Muscle of arm (tissue), 12 donors: ENCODE results near the gene SIAE. TPM values are rescaled to one million over a fixed set of nuclear protein-coding genes. Genes with fewer than 3 reads are reported as not detected.

Source experiments
- DNase-seq: peaks from one replicate; pipeline ENCODE4 v3.0.0-alpha.2; 2013
- polyA plus RNA-seq, 12 donors: library from polyadenylated mRNA; unstranded; fragments of 120-200 nt; gene quantifications; one replicate each; pipeline ENCODE4 v1.2.1, GENCODE V29; 2013; ENCODE audit not compliant: insufficient read length in 12 of 12

SIAE gene
- polyA plus RNA-seq, 12 donors = 4.7 to 23.3 (median 7.2) TPM; not detected in 1

- DNase-seq = no peak
These were observed 89.8 kb downstream of the SIAE start for GRCh38 chr11:124583781-124584180.

Other genes starting within 250 kb of the SIAE start
- not detected for gene OR8B4, start 248.9 kb downstream of the SIAE start, polyA plus RNA-seq
- not detected for gene OR8B8, start 228.0 kb downstream of the SIAE start, polyA plus RNA-seq
- gene OR8B12, start 130.1 kb downstream of the SIAE start, polyA plus RNA-seq = not detected
- under 1 TPM in 9 of 12 donors, not detected in 3; 0.04 to 0.78 (median 0.22) TPM for gene OR8A1, start 103.7 kb downstream of the SIAE start, polyA plus RNA-seq
- gene PANX3, start 62.3 kb downstream of the SIAE start, polyA plus RNA-seq = under 1 TPM in 4 of 12 donors, not detected in 8; 0.10 to 0.18 (median 0.15) TPM
- 10 to 100 TPM in 11 of 12 donors, not detected in 1; 17.4 to 35.2 (median 25.4) TPM for gene TBRG1, start 50.9 kb downstream of the SIAE start, polyA plus RNA-seq
- 1 to 10 TPM in 10 of 12 donors, not detected in 2; 2.0 to 6.4 (median 3.7) TPM for gene SPA17, start 165 bp upstream of the SIAE start, polyA plus RNA-seq
- gene NRGN, start 66.2 kb upstream of the SIAE start, polyA plus RNA-seq = 10 to 100 TPM in 2 of 12 donors, 1 to 10 TPM in 9, not detected in 1; 3.1 to 14.5 (median 5.1) TPM
- gene VSIG2, start 78.5 kb upstream of the SIAE start, polyA plus RNA-seq = 1 to 10 TPM in 7 of 12 donors, under 1 TPM in 3, not detected in 2; 0.60 to 2.8 (median 1.4) TPM
- 10 to 100 TPM in 11 of 12 donors, not detected in 1; 39.8 to 59.8 (median 52.1) TPM for gene ESAM, start 88.6 kb upstream of the SIAE start, polyA plus RNA-seq
- 10 to 100 TPM in 11 of 12 donors, not detected in 1; 11.1 to 32.5 (median 16.0) TPM for gene MSANTD2, start 126.7 kb upstream of the SIAE start, polyA plus RNA-seq
- 10 to 100 TPM in 11 of 12 donors, not detected in 1; 18.3 to 42.5 (median 27.0) TPM for gene ROBO3, start 191.7 kb upstream of the SIAE start, polyA plus RNA-seq
- gene ROBO4, start 224.1 kb upstream of the SIAE start, polyA plus RNA-seq = 10 to 100 TPM in 11 of 12 donors, not detected in 1; 22.9 to 41.6 (median 26.4) TPM
- gene HEPN1, start 245.5 kb upstream of the SIAE start, polyA plus RNA-seq = under 1 TPM in 5 of 12 donors, not detected in 7; 0.13 to 0.34 (median 0.18) TPM